ENCODE results near the gene TMCO5A.
"Not testable (repeated sequence)": the region's sequence is repeated elsewhere in the genome, so short reads cannot be mapped to it uniquely, and the experiment has no call there.

The TMCO5A gene

GRCh38 chr15:37951999-37952398 is 17.6 kb downstream of the TMCO5A start:
- in situ Hi-C loops (cut with MboI; ENCODE audit: low sequenced_read_pairs, unreplicated experiment), result no loop called here
- TF ChIP-seq CTCF (IDR thresholded peaks at IDR 0.05; ENCODE audit: borderline replicate concordance, control extremely low read depth, extremely low read depth, insufficient read depth, missing control alignments), result no peak

GRCh38 chr15:37960742-37961141 is 26.3 kb downstream of the TMCO5A start:
- in situ Hi-C loops (cut with MboI; ENCODE audit: low sequenced_read_pairs, unreplicated experiment); DNase-seq (ENCODE audit: low spot score): not testable (repeated sequence)

More at GRCh38 chr15:37951999-37952398, 17.6 kb downstream of the TMCO5A start:
- no peak for DNase-seq (ENCODE audit: low spot score)

GRCh38 chr15:37967788-37968187 is 33.3 kb downstream of the TMCO5A start:
- no peak for DNase-seq (ENCODE audit: low spot score)
- in situ Hi-C loops (cut with MboI; ENCODE audit: low sequenced_read_pairs, unreplicated experiment), result no loop called here
- no peak for TF ChIP-seq CTCF (IDR thresholded peaks at IDR 0.05; ENCODE audit: borderline replicate concordance, control extremely low read depth, extremely low read depth, insufficient read depth, missing control alignments)

DNA sequence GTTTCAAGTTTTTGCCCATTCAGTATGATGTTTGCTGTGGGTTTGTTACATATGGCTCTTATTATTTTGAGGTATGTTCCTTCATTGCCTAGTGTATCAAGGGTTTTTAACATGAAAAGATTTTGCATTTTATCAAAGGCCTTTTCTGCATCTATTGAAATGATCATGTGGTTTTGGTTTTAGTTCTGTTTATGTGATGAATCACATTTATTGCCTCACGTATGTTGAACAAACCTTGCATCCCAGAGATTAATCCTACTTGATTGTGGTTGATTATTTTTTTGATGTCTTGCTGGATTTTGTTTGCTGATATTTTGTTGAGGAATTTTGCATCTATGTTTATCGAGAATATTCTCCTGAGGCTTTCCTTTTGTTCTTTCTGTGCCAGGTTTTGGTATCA is 39.4 kb downstream of the TMCO5A start:
- in situ Hi-C loops (cut with MboI; ENCODE audit: low sequenced_read_pairs, unreplicated experiment), result no loop called here
- DNase-seq (ENCODE audit: low spot score), result no peak
- TF ChIP-seq CTCF (IDR thresholded peaks at IDR 0.05; ENCODE audit: borderline replicate concordance, control extremely low read depth, extremely low read depth, insufficient read depth, missing control alignments), result no peak

DNA sequence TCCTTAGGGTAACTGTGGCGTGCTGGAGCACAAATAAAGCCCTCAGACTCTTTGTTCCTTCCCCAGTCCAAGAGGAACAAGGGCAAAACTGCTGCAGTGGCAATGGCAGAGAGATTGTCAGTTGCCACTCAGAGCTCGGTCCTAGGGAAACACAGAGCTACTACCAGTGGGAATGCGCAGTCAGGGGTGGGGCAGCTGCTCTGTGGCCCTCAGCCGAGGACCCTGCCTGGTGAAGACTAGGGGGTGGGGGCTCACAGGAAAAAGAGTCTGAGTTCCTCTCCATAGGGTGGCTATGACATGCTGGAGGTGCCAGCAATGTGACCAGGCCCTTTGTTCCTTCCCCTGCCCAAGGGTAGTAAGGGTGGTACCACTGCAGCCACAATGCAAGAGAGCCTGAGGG is 43.8 kb downstream of the TMCO5A start:
- in situ Hi-C loops (cut with MboI; ENCODE audit: low sequenced_read_pairs, unreplicated experiment), result no loop called here
- no peak for TF ChIP-seq CTCF (IDR thresholded peaks at IDR 0.05; ENCODE audit: borderline replicate concordance, control extremely low read depth, extremely low read depth, insufficient read depth, missing control alignments)
- no peak for DNase-seq (ENCODE audit: low spot score)

DNA sequence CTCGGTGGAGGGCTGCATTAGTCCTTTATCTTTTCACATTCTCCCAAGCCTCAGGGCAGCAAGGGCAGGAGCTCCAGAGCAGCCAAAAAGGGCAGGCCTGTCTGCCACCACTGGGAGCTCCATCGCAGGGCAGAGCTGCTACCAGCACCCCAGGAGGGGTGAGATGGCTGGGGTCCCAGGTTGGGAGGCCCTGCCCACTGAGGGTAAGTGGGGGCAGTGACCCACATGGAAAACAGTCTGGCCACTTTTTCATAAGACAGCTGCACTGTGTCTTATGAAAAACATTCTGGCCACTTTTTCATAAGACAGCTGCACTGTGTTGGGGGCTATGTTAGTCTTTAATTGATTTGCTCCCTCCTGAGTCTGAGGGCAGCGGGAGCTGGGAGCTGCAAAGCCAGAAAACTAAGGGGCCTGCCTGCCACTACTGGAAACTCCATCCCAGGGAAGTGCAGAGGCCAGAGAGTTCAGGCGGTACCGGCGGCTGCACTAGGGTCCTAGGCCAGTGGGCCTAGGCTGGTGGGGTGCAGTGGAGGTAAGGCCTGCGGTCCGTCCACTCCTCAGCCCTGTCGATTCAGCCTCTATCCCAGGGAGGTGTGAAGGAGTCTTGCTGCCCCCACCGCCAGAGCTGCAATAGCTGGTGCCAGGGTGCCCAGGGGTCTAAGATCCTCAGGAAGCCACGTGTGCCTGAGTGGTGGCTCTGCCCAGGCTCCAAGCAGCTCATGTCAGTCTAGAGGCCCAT is 45.4 kb downstream of the TMCO5A start:
- no peak for DNase-seq (ENCODE audit: low spot score)
- in situ Hi-C loops (cut with MboI; ENCODE audit: low sequenced_read_pairs, unreplicated experiment), result no loop called here
- no peak for TF ChIP-seq CTCF (IDR thresholded peaks at IDR 0.05; ENCODE audit: borderline replicate concordance, control extremely low read depth, extremely low read depth, insufficient read depth, missing control alignments)

- in situ Hi-C loops (cut with MboI; ENCODE audit: low sequenced_read_pairs, unreplicated experiment), result no loop called here
- no peak for TF ChIP-seq CTCF (IDR thresholded peaks at IDR 0.05; ENCODE audit: borderline replicate concordance, control extremely low read depth, extremely low read depth, insufficient read depth, missing control alignments)
Measured at GRCh38 chr15:37981201-37981600, 46.8 kb downstream of the TMCO5A start.

More at GRCh38 chr15:37981201-37981600, 46.8 kb downstream of the TMCO5A start:
- no peak for DNase-seq (ENCODE audit: low spot score)
